DND-41 (cell line): ENCODE results near the gene SLC18A3.

Experiments
- CTCF ChIP-seq: IDR thresholded peaks from 2 replicates; pipeline ENCODE4 v1.5.1; 2012; ENCODE audit warnings: borderline replicate concordance, low read length, moderate library complexity, mild to moderate bottlenecking; ENCODE audit not compliant: poor library complexity, severe bottlenecking; ENCODE audit errors: extremely low read depth
- EZH2 ChIP-seq: IDR thresholded peaks from 3 replicates; pipeline ENCODE4 v1.6.1; 2012; ENCODE audit warnings: borderline replicate concordance, low read depth, mild to moderate bottlenecking, moderate library complexity, low read length, inconsistent platforms; ENCODE audit not compliant: severe bottlenecking

GRCh38 chr10:49651039-49651835, 41.1 kb downstream of the SLC18A3 start:
- TF ChIP-seq CTCF: no peak
- no peak for TF ChIP-seq EZH2
